Stomach (tissue), 9 donors: ENCODE results near the gene COBL. TPM values are rescaled to one million over a fixed set of nuclear protein-coding genes. Genes with fewer than 3 reads are reported as not detected.
A peak's percentile ranks its signal among the peaks of the same experiment; 100 is the strongest.

Source experiments
- DNase-seq, 2 donors: peaks; one replicate each; pipeline versions ENCODE4 v3.0.0 to v3.0.0-alpha.2; 2013 to 2019
- H3K27ac ChIP-seq, 5 donors: fragments of 200-600 bp in 4 of 5; sonication (generic) in 4 of 5; one replicate each; pipeline ENCODE4 v1.5.1; 2013 to 2019; ENCODE audit warnings: mild to moderate bottlenecking in 1 of 5, moderate library complexity in 1 of 5
- H3K27me3 ChIP-seq, 3 donors: fragments of 200-600 bp; sonication (generic); one replicate each; pipeline ENCODE4 v1.5.1; 2017 to 2019; ENCODE audit warnings: mixed run types in 1 of 3
- H3K36me3 ChIP-seq, 4 donors: fragments of 200-600 bp; sonication (generic); 1 replicate in 3 of 4; 2 replicates in 1 of 4; pipeline ENCODE4 v1.5.1; 2016 to 2019
- H3K4me1 ChIP-seq, 4 donors: fragments of 200-600 bp; sonication (generic); one replicate each; pipeline ENCODE4 v1.5.1; 2016 to 2019
- H3K4me3 ChIP-seq, 4 donors: fragments of 200-600 bp; sonication (generic) in 3 of 4; one replicate each; pipeline ENCODE4 v1.5.1; 2016 to 2019; ENCODE audit warnings: mild to moderate bottlenecking in 1 of 4
- H3K9me3 ChIP-seq, 4 donors: fragments of 200-600 bp; sonication (generic); one replicate each; pipeline ENCODE4 v1.5.1; 2016 to 2019
- EP300 ChIP-seq: sonication (generic); formaldehyde crosslinking; IDR thresholded peaks from one replicate; pipeline ENCODE4 v1.6.1; 2017; ENCODE audit warnings: antibody characterized with exemption
- POLR2A ChIP-seq, 4 donors: fragments of 450-650 bp; IDR thresholded peaks; one replicate each; pipeline ENCODE4 v1.6.1; 2016; ENCODE audit warnings: antibody characterized with exemption in 4 of 4, control low read depth in 2 of 4, mild to moderate bottlenecking in 1 of 4, moderate library complexity in 1 of 4
- POLR2AphosphoS5 ChIP-seq, 3 donors: sonication (generic); formaldehyde crosslinking; IDR thresholded peaks; one replicate each; pipeline ENCODE4 v1.6.1; 2016; ENCODE audit warnings: antibody characterized with exemption in 3 of 3
- WGBS, 5 donors: extraction: QIAGEN DNeasy Blood & Tissue Kit in 3 of 5; methylation state at CpG; one replicate each; pipeline versions ENCODE4 v1.1.5 to v1.1.7; 2013 to 2018; 5-methylcytosine and 5-hydroxymethylcytosine counted together
- intact Hi-C: fragments of 100-400 bp; cut with DNase I; formaldehyde crosslinking; loops from one replicate; pipeline ENCODE4 v1.15.1; 2023; ENCODE audit warnings: low total_unique reads
- polyA plus RNA-seq, 3 donors: library from polyadenylated mRNA; stranded (reverse); fragments of 200-250 nt; gene quantifications; one replicate each; pipeline ENCODE4 v1.2.3, GENCODE V29; 2013
- total RNA-seq, 5 donors: library from RNA; depleted of rRNA; stranded (reverse); fragments of >200 nt; gene quantifications; one replicate each; pipeline versions ENCODE4 v1.1.0 to v1.2.3, GENCODE V29; 2014 to 2016
- TF ChIP-seq, protein P1 (sequence below), 7 experiments: fragments of 450-650 bp in 4 of 7; fragments of 200-600 bp in 3 of 7; sonication (generic) in 3 of 7; IDR thresholded peaks; one replicate each; pipeline ENCODE4 v1.5.1; 2016 to 2019; ENCODE audit warnings: antibody characterized with exemption in 7 of 7, control low read depth in 2 of 7, mild to moderate bottlenecking in 1 of 7
- donor health status: healthy with polysubstance abuse.
- donor health status: Bipolar disorder and iron deficiency.
- donor health status: healthy.

COBL gene
- total and polyA plus RNA-seq, 8 donors = 4.9 to 79.9 (median 16.0) TPM

DNA sequence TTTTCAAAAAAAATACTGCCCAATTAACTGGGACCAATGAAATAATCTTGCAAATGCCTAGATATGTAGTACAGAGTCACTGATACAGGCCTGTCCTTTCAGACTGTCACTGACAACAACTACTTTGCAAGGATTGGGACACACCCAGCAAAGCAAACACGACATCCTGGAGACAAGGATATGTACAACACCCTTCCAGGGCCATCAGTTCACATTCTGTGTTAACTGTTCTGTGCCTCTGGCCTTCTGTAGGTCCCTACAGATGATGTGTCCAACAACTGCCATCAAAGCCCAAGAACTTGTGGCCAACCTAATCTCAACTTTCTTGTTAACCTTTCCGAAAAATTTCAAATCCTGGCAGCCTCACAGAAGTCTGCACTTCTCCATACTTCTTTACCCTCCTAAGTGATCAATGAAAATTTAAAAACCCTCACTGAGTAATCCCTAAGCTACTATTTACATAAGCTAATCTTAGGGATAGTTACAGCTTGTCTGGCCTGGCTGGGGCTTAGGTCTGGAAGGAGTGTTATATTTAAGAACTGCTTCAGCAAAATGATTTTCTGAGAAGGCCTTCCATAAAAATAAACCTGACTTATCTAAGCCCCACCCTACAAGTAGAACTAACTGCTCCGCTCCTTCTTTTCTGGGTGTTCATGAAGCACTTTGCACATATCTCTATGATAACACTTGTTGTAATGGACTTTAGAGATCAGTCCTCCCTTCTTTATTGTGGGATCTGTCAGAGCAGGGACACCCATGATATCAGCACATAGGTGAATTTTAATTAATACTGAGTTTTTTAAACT, 21.0 kb downstream of the COBL start:
- WGBS, 5 donors = 20 to 42% (median 35%) methylated on average over 3 of the region's 3 CpGs
- H3K4me3 ChIP-seq = no peak overlapping the region
- intact Hi-C loops = no loop called here
- DNase-seq = no peak
- H3K4me1 ChIP-seq = peaks cover 0 to 27% (median 17%) of the 10 kb centered on the region in 4 donors
- H3K27ac ChIP-seq = no peak overlapping the region
- H3K9me3 ChIP-seq = no peaks in the 10 kb centered on the region
- TF ChIP-seq, protein P1, sequence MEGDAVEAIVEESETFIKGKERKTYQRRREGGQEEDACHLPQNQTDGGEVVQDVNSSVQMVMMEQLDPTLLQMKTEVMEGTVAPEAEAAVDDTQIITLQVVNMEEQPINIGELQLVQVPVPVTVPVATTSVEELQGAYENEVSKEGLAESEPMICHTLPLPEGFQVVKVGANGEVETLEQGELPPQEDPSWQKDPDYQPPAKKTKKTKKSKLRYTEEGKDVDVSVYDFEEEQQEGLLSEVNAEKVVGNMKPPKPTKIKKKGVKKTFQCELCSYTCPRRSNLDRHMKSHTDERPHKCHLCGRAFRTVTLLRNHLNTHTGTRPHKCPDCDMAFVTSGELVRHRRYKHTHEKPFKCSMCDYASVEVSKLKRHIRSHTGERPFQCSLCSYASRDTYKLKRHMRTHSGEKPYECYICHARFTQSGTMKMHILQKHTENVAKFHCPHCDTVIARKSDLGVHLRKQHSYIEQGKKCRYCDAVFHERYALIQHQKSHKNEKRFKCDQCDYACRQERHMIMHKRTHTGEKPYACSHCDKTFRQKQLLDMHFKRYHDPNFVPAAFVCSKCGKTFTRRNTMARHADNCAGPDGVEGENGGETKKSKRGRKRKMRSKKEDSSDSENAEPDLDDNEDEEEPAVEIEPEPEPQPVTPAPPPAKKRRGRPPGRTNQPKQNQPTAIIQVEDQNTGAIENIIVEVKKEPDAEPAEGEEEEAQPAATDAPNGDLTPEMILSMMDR (IDR thresholded peaks at IDR 0.05) = no peak
- TF ChIP-seq EP300 = no peak
- no peak for TF ChIP-seq POLR2AphosphoS5 (IDR thresholded peaks at IDR 0.05)
- no peak for TF ChIP-seq POLR2A (IDR thresholded peaks at IDR 0.05)
- H3K27me3 ChIP-seq = no peaks in the 10 kb centered on the region
- H3K36me3 ChIP-seq = no peaks in the 10 kb centered on the region

DNA sequence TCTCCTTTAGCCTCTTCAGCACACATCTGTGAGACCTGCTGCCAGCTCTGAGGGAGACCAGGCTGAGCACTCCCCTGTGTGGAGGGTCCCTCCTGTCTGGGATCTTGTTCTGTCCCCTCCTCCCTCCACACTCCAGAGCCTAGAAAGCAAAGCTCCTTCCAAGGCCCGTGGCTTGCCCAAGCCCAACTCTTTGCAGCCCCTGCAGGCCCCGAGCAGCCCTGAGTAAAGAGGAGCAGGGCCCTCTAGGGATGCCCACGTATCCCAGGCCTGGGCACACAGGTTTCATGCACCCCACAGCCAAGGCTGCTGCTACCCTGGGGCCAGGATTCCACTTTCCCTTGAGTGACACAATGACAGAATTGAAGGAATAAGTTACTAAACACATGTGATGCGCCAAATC, 24.0 kb downstream of the COBL start:
- TF ChIP-seq, protein P1 (IDR thresholded peaks at IDR 0.05) = no peak
- TF ChIP-seq EP300 = no peak
- TF ChIP-seq POLR2A (IDR thresholded peaks at IDR 0.05) = no peak
- no peak for TF ChIP-seq POLR2AphosphoS5 (IDR thresholded peaks at IDR 0.05)
- intact Hi-C loops = no loop called here
- H3K4me1 ChIP-seq = peaks cover 11 to 45% (median 32%) of the 10 kb centered on the region in 4 donors
- H3K36me3 ChIP-seq = no peaks in the 10 kb centered on the region
- no peak overlapping the region for H3K27ac ChIP-seq
- no peak for DNase-seq
- no peaks in the 10 kb centered on the region for H3K27me3 ChIP-seq
- WGBS, 5 donors = 69 to 76% (median 73%) methylated on average over 4 of the region's 4 CpGs
- no peak overlapping the region for H3K4me3 ChIP-seq
- H3K9me3 ChIP-seq = no peaks in the 10 kb centered on the region

DNA sequence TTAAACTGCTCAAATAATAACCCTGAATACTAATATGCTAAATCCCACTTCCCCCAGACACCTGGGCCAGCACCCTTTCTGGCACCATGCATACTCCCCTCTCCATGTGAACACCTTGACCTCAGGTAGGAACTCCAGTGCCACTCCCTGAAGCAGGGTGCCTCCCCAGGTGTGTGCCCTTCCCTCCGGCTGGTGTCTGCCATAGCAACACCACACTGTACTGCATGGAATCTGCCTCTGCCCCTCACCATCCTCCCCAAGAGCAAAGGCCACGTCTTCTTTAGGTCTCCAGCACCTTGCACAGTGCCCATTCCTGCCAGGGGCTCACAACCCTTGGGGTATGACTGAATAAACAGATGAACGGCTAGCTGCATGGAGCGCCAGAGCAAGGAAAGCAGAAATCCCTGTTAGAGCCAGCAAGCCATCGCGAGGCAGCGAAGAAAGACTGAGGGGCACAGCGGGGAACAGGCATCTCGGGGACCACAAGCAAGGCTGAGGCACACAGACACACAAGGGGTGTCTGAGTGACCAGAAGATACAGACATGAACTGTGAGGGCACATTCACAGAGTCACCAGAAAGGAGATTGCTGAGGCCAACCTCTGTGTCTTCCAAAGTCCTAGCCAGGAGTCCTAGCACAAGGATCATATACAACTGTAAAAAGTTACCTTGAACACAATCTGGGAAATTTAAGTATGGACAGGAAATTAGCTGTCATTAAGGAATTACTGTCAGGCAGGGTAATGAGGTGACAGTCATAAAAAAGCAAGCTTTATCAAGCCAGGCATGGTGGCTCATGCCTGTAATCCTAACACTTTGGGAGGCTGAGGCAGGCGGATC, 25.7 kb downstream of the COBL start:
- intact Hi-C loops = no loop called here
- no peaks in the 10 kb centered on the region for H3K9me3 ChIP-seq
- 84 to 88% (median 84%) methylated on average over 10 of the region's 10 CpGs for WGBS, 5 donors
- peaks cover 11 to 41% (median 26%) of the 10 kb centered on the region in 4 donors for H3K4me1 ChIP-seq
- H3K27me3 ChIP-seq = no peaks in the 10 kb centered on the region
- no peaks in the 10 kb centered on the region for H3K36me3 ChIP-seq
- H3K4me3 ChIP-seq = no peak overlapping the region
- no peak for DNase-seq
- H3K27ac ChIP-seq = no peak overlapping the region
- TF ChIP-seq POLR2AphosphoS5 (IDR thresholded peaks at IDR 0.05) (no peak), EP300 (no peak), POLR2A (IDR thresholded peaks at IDR 0.05) (no peak)
- TF ChIP-seq, protein P1 (IDR thresholded peaks at IDR 0.05) = no peak

DNA sequence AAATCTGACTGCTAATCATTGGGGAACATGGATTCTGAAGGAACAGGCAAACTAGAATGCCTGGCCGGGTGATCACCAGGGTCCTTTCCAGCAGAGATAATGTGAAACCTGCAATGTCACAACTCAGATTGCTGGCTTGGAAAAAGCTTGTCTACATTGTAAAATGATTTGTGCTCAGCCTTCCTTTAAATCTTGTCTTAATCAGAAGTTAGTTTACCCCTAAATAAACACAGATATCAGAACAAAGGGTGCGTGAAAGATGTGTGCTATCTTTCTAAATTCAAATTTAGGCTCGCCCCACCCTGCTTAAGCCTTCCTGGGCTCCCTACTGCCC, 26.3 kb downstream of the COBL start:
- WGBS, 5 donors = 31 to 61% (median 47%) methylated on average over 3 of the region's 3 CpGs
- Histone ChIP-seq H3K9me3 (no peaks in the 10 kb centered on the region), H3K4me1 (peaks cover 11 to 35% (median 22%) of the 10 kb centered on the region in 4 donors), H3K4me3 (no peak overlapping the region), H3K27ac (peak overlapping the region in 3 of 5 donors; percentile 8 to 57 (median 34)), H3K36me3 (no peaks in the 10 kb centered on the region), H3K27me3 (no peaks in the 10 kb centered on the region)
- DNase-seq = no peak
- intact Hi-C loops = no loop called here
- TF ChIP-seq, protein P1 (IDR thresholded peaks at IDR 0.05) = no peak
- TF ChIP-seq POLR2A (IDR thresholded peaks at IDR 0.05) = no peak
- no peak for TF ChIP-seq EP300
- no peak for TF ChIP-seq POLR2AphosphoS5 (IDR thresholded peaks at IDR 0.05)
